GM06990 (cell line): ENCODE data around the gene SENP5.

Source experiments
- DNase-seq: peaks from one replicate; pipeline ENCODE4 v3.0.0-alpha.2; 2011; ENCODE audit not compliant: insufficient read length; ENCODE audit errors: extremely low read depth
- H3K27me3 ChIP-seq: replicated peaks from 2 replicates; pipeline ENCODE4 v1.6.0; 2011; ENCODE audit warnings: low read length; ENCODE audit not compliant: control insufficient read depth, insufficient read depth
- H3K36me3 ChIP-seq: 2 replicates; pipeline ENCODE4 v1.5.1; 2011; ENCODE audit warnings: low read length; ENCODE audit not compliant: control insufficient read depth, insufficient read depth
- H3K4me3 ChIP-seq: replicated peaks from 2 replicates; pipeline ENCODE4 v1.5.1; 2011; ENCODE audit warnings: low read depth, mild to moderate bottlenecking, control low read depth, low read length
- TF ChIP-seq, protein P1 (sequence below): IDR thresholded peaks from 2 replicates; pipeline ENCODE4 v1.5.1; 2011; ENCODE audit warnings: low read length, control low read depth, mild to moderate bottlenecking, inconsistent platforms; ENCODE audit not compliant: insufficient read depth, poor library complexity, severe bottlenecking

SENP5 gene

DNA sequence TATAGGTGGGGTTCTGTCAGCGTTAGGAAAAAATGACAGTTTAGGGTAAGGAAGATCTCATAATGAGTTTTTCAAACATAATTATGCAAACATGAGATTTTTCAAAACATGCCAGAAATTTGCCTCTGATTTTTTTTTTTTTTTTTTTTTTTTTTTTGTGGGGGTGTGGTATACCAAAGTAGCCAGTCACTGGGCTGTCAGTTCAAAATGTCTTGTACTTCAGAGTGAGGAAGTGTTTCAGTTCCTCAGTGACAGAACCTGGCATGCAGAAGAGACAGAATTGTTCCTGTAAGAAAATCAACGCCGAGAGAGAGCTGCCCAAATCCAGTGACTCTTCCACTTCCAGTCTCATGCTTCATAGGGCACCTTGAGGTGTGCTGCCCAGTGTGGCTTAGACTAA lies 64.9 kb downstream of the SENP5 start:
- Histone ChIP-seq H3K27me3 (no peaks in the 10 kb centered on the region), H3K4me3 (no peak overlapping the region; the same call in 1 of the 2 replicates), H3K36me3 (peaks cover 21% of the 10 kb centered on the region)
- TF ChIP-seq, protein P1, sequence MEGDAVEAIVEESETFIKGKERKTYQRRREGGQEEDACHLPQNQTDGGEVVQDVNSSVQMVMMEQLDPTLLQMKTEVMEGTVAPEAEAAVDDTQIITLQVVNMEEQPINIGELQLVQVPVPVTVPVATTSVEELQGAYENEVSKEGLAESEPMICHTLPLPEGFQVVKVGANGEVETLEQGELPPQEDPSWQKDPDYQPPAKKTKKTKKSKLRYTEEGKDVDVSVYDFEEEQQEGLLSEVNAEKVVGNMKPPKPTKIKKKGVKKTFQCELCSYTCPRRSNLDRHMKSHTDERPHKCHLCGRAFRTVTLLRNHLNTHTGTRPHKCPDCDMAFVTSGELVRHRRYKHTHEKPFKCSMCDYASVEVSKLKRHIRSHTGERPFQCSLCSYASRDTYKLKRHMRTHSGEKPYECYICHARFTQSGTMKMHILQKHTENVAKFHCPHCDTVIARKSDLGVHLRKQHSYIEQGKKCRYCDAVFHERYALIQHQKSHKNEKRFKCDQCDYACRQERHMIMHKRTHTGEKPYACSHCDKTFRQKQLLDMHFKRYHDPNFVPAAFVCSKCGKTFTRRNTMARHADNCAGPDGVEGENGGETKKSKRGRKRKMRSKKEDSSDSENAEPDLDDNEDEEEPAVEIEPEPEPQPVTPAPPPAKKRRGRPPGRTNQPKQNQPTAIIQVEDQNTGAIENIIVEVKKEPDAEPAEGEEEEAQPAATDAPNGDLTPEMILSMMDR = no peak
- DNase-seq = no peak

DNA sequence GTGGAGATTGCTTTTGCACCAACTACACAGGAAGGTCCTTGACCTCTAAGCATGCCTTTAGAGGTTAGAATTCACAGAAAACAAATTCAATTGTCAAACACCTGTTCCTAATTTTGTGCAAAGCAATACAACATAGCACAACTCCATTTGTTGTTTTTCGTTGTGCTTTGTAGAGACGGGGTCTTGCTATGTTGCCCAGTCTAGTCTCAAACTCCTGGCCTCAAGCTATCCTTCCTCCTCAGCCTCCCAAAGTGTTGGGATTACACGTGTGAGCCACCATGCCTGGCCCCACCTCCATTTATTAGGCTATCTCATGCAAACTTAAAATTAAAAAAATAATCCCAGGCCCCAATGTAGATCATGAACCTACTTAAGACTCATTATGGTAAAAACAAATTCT lies 68.6 kb downstream of the SENP5 start:
- no peak for DNase-seq
- H3K27me3 ChIP-seq = no peaks in the 10 kb centered on the region
- no peak overlapping the region for H3K4me3 ChIP-seq
- H3K36me3 ChIP-seq = peaks cover 22% of the 10 kb centered on the region
- TF ChIP-seq, protein P1 = no peak

DNA sequence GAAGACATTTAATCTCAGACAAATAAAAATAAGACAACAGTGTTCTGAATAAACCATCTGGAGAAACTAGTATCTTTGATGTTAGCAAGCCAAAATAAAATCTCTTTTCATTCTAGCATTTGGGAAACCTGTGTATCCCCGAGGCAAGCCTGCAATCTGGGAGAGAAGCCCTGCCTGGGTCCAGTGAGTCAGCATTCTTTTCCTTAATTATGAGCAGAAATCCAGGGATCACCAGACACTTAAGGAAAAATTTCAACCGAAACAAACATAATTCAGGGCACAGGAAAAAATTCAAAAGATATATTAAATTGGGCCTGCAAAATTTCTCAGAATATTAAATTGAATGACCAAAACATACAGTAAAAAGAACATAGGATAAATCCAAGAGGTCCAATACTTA lies 70.4 kb downstream of the SENP5 start:
- H3K36me3 ChIP-seq = peaks cover 21% of the 10 kb centered on the region
- no peak overlapping the region for H3K4me3 ChIP-seq

DNA sequence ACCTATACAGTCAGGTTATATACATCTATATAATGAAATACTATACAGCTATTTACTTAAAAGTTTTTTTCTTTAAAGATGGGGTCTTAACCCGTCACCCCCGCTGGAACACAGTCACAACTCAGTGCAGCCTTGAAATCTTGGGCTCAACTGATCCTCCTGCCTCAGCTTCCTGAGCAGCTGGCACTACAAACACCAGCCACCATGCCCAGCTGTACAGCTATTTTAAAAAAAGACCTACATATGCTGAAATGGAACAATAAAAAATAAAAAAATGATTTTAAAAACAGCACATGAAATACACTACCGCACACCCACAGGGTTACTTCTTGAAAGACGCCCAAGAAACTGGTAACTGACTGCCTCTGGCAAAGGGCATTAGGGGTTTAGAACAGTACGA lies 70.9 kb downstream of the SENP5 start:
- TF ChIP-seq, protein P1 = no peak
- Histone ChIP-seq H3K4me3 (no peak overlapping the region), H3K27me3 (no peaks in the 10 kb centered on the region), H3K36me3 (peaks cover 21% of the 10 kb centered on the region)
- DNase-seq = no peak

More for the DNA sequence above, 70.4 kb downstream of the SENP5 start:
- TF ChIP-seq, protein P1 = no peak
- H3K27me3 ChIP-seq = no peaks in the 10 kb centered on the region
- DNase-seq = no peak

DNA sequence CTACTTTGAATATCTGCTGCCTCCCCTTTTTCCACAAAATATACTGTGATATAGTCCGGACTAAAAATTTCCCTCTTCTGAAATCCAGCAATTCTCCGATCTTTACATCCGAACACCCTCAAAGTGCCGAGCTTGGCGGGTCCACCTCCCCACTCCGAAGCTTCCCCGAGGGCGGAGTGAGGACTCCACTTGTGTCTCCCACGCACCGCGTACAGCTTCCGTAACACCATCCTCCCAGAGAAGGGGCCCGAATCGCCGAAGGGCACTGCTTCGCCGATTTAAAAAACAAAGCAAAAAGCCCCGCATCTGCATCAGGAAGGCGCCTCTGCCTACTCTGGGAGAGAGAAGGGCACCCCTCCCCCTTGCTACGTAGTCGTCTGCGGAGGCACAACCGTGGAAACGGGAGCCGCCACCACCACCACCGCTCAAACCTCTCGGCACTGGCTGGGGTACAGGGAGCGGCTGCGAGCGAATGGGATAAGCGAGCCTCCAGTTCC lies 74.1 kb downstream of the SENP5 start:
- no peak for DNase-seq
- Histone ChIP-seq H3K4me3 (peak overlapping the region; percentile 85), H3K27me3 (no peaks in the 10 kb centered on the region), H3K36me3 (peaks cover 14% of the 10 kb centered on the region)
- TF ChIP-seq, protein P1 = no peak
